ENCODE results near the gene BCAR1. TPM values are rescaled to one million over a fixed set of nuclear protein-coding genes. Genes with fewer than 3 reads are reported as not detected.

BCAR1 gene
- total and polyA plus RNA-seq, 5 donors from 2014 or later: 0.27 to 0.44 (median 0.38) TPM; not detected in 2

DNA sequence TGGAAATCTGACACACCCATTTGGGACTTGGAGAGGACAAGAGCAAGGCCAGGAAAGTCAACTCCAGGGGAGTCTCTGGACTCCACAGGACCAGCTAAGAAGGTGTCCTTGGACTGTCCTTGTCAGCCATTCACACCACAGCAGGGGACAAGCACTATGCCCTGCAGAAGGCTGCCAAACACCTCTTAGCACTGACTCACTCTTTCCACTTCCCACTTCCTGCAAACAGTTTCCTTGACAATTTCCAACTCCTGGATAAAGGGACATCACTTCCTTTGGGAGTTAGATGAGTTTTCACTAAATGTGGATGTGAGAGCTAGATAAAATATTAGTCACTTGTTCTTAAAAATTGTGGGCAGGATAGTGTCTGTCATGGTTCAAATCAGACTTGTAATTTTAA, 37.8 kb upstream of the BCAR1 start:
- H3K36me3 Mint-ChIP-seq: peaks cover 40% of the 10 kb centered on the region

DNA sequence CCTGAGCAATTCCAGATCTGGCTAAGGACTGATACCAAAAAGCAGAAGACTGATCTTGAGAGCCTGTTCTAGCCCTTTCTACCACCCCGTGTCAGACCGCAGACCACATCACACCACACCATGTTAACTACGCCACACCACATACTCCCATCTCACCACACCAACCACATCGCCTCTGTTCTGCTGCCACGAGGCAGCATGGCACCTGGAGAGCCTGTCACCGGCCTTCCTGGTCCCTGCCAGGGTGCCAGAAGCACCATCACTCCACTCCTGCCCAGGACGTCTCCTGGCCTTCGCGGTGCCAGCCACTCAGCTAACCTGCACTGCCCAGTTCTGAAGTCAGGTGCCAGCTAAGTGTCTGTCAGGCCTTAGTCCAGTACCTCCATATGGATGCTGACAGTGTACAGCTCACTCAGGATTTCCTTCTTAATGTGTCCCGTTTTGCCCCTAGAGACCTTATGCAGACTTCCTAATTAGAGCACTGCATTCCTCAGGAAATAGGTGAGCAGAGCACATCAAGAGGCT, 37.2 kb upstream of the BCAR1 start:
- Histone ChIP-seq H3K27me3 (ENCODE audit: control insufficient read depth, insufficient read depth, low read length) (no peaks in the 10 kb centered on the region), H3K4me3 (ENCODE audit: low read depth, low read length) (no peak overlapping the region), H3K4me1 (ENCODE audit: control insufficient read depth, insufficient read depth, low read length, poor library complexity, severe bottlenecking) (peaks cover 9% of the 10 kb centered on the region), H3K9me3 (ENCODE audit: control insufficient read depth in 2 of 2, low read length in 2 of 2) (no peaks in the 10 kb centered on the region), H3K36me3 (ENCODE audit: control insufficient read depth, insufficient read depth, low read length) (peaks cover 16% of the 10 kb centered on the region), H3K27ac (ENCODE audit: insufficient read depth, low read length, poor library complexity, severe bottlenecking) (no peak overlapping the region)
- ATAC-seq (ENCODE audit: low read depth in 2 of 2) (peak; percentile 55 to 71), DNase-seq (peak; percentile 13 to 74 (median 56))
- Mint-ChIP-seq H3K4me3 (peak overlapping the region in 2 of 4 donors; percentile 46 to 68), H3K4me1 (peaks cover 8 to 21% (median 10%) of the 10 kb centered on the region in 4 donors), H3K9me3 (no peaks in the 10 kb centered on the region), H3K36me3 (peaks cover 35% of the 10 kb centered on the region), H3K27ac (peak overlapping the region in 2 of 3 donors; percentile 0 to 94), H3K27me3 (peaks cover 7% of the 10 kb centered on the region)

More for the DNA sequence above, 37.8 kb upstream of the BCAR1 start:
- H3K9me3 ChIP-seq (ENCODE audit: control insufficient read depth in 2 of 2, low read length in 2 of 2): no peaks in the 10 kb centered on the region
- H3K27ac ChIP-seq (ENCODE audit: insufficient read depth, low read length, poor library complexity, severe bottlenecking): no peak overlapping the region
- Mint-ChIP-seq H3K27me3 (peaks cover 7% of the 10 kb centered on the region), H3K9me3 (no peaks in the 10 kb centered on the region), H3K4me3 (peak overlapping the region in 2 of 4 donors; percentile 46 to 68), H3K4me1 (peaks cover 8 to 21% (median 10%) of the 10 kb centered on the region in 4 donors), H3K27ac (peak overlapping the region in 1 of 3 donors; percentile 94)
- ATAC-seq (ENCODE audit: low read depth in 2 of 2) (no peak), DNase-seq (no peak)
- H3K27me3 ChIP-seq (ENCODE audit: control insufficient read depth, insufficient read depth, low read length): no peaks in the 10 kb centered on the region
- H3K36me3 ChIP-seq (ENCODE audit: control insufficient read depth, insufficient read depth, low read length): peaks cover 22% of the 10 kb centered on the region
- H3K4me3 ChIP-seq (ENCODE audit: low read depth, low read length): no peak overlapping the region
- peaks cover 9% of the 10 kb centered on the region for H3K4me1 ChIP-seq (ENCODE audit: control insufficient read depth, insufficient read depth, low read length, poor library complexity, severe bottlenecking)

DNA sequence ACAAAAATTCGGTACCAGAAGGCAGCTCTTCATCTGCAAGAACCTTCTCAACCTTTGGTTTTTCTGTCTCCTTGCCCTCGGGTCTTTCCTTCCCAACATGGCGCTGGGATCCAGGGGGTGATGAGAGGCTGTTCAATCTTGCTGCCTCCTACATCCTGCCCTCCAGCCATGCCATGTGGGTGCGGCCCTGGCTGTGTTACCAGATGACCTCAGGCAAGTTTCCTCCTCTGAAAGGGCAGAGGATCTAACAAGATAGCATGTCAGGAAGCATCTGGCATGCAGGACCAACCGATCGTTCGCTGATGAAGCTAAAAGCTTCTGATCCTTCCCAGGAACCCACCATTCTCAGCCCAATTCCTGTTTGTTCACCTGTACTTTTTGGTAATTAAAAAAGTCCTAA, 36.8 kb upstream of the BCAR1 start:
- DNase-seq: no peak
- peak overlapping the region in 2 of 3 donors; percentile 0 to 94 for H3K27ac Mint-ChIP-seq
- H3K4me3 ChIP-seq (ENCODE audit: low read depth, low read length): no peak overlapping the region

DNA sequence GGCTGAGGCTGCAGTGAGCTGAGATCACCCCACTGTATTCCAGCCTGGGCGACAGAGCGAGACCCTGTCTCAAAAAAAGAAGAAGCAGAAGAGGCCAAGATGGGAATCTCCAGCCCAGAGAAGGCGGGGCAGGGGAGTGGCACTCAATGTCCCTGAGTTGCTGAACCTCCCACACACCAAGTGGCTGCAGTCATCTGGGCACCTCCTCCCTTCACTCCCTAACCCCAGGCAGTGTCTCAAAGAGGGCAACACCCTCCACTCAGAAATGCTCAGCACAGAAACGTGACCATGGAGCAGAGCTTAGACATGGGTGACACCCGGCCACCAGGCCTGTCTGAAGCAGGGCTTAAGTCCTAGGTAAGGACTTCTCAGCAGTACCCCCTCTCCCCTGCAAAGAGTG, 36.3 kb upstream of the BCAR1 start:
- peaks cover 9% of the 10 kb centered on the region for H3K4me1 ChIP-seq (ENCODE audit: control insufficient read depth, insufficient read depth, low read length, poor library complexity, severe bottlenecking)
- Mint-ChIP-seq H3K4me3 (no peak overlapping the region), H3K36me3 (peaks cover 25% of the 10 kb centered on the region), H3K27ac (peak overlapping the region in 1 of 3 donors; percentile 32), H3K4me1 (peaks cover 8 to 21% (median 10%) of the 10 kb centered on the region in 4 donors), H3K27me3 (peaks cover 7% of the 10 kb centered on the region), H3K9me3 (no peaks in the 10 kb centered on the region)
- no peak overlapping the region for H3K27ac ChIP-seq (ENCODE audit: insufficient read depth, low read length, poor library complexity, severe bottlenecking)
- H3K4me3 ChIP-seq (ENCODE audit: low read depth, low read length): no peak overlapping the region
- no peaks in the 10 kb centered on the region for H3K27me3 ChIP-seq (ENCODE audit: control insufficient read depth, insufficient read depth, low read length)
- ATAC-seq (ENCODE audit: low read depth in 2 of 2) (no peak), DNase-seq (no peak)
- no peaks in the 10 kb centered on the region for H3K9me3 ChIP-seq (ENCODE audit: control insufficient read depth in 2 of 2, low read length in 2 of 2)
- H3K36me3 ChIP-seq (ENCODE audit: control insufficient read depth, insufficient read depth, low read length): peaks cover 7% of the 10 kb centered on the region

More for the DNA sequence above, 36.8 kb upstream of the BCAR1 start:
- peaks cover 12% of the 10 kb centered on the region for H3K36me3 ChIP-seq (ENCODE audit: control insufficient read depth, insufficient read depth, low read length)
- peaks cover 9% of the 10 kb centered on the region for H3K4me1 ChIP-seq (ENCODE audit: control insufficient read depth, insufficient read depth, low read length, poor library complexity, severe bottlenecking)
- ATAC-seq (ENCODE audit: low read depth in 2 of 2): no peak
- no peaks in the 10 kb centered on the region for H3K27me3 ChIP-seq (ENCODE audit: control insufficient read depth, insufficient read depth, low read length)
- no peak overlapping the region for H3K27ac ChIP-seq (ENCODE audit: insufficient read depth, low read length, poor library complexity, severe bottlenecking)
- H3K4me1 Mint-ChIP-seq: peaks cover 8 to 21% (median 10%) of the 10 kb centered on the region in 4 donors
- H3K36me3 Mint-ChIP-seq: peaks cover 30% of the 10 kb centered on the region
- no peaks in the 10 kb centered on the region for H3K9me3 ChIP-seq (ENCODE audit: control insufficient read depth in 2 of 2, low read length in 2 of 2)
- peak overlapping the region in 2 of 4 donors; percentile 46 to 68 for H3K4me3 Mint-ChIP-seq
- peaks cover 7% of the 10 kb centered on the region for H3K27me3 Mint-ChIP-seq
- H3K9me3 Mint-ChIP-seq: no peaks in the 10 kb centered on the region

GRCh38 chr16:75286389-75286788, 35.0 kb upstream of the BCAR1 start:
- Histone ChIP-seq H3K4me3 (ENCODE audit: low read depth, low read length) (no peak overlapping the region), H3K27me3 (ENCODE audit: control insufficient read depth, insufficient read depth, low read length) (no peaks in the 10 kb centered on the region), H3K4me1 (ENCODE audit: control insufficient read depth, insufficient read depth, low read length, poor library complexity, severe bottlenecking) (peaks cover 9% of the 10 kb centered on the region), H3K36me3 (ENCODE audit: control insufficient read depth, insufficient read depth, low read length) (no peaks in the 10 kb centered on the region), H3K9me3 (ENCODE audit: control insufficient read depth in 2 of 2, low read length in 2 of 2) (no peaks in the 10 kb centered on the region), H3K27ac (ENCODE audit: insufficient read depth, low read length, poor library complexity, severe bottlenecking) (no peak overlapping the region)
- Mint-ChIP-seq H3K36me3 (peaks cover 18% of the 10 kb centered on the region), H3K27me3 (peaks cover 12% of the 10 kb centered on the region), H3K27ac (peak overlapping the region in 1 of 3 donors; percentile 43), H3K4me3 (no peak overlapping the region), H3K9me3 (no peaks in the 10 kb centered on the region), H3K4me1 (peaks cover 8 to 21% (median 10%) of the 10 kb centered on the region in 4 donors)
- no peak for DNase-seq
- ATAC-seq (ENCODE audit: low read depth in 2 of 2): no peak

DNA sequence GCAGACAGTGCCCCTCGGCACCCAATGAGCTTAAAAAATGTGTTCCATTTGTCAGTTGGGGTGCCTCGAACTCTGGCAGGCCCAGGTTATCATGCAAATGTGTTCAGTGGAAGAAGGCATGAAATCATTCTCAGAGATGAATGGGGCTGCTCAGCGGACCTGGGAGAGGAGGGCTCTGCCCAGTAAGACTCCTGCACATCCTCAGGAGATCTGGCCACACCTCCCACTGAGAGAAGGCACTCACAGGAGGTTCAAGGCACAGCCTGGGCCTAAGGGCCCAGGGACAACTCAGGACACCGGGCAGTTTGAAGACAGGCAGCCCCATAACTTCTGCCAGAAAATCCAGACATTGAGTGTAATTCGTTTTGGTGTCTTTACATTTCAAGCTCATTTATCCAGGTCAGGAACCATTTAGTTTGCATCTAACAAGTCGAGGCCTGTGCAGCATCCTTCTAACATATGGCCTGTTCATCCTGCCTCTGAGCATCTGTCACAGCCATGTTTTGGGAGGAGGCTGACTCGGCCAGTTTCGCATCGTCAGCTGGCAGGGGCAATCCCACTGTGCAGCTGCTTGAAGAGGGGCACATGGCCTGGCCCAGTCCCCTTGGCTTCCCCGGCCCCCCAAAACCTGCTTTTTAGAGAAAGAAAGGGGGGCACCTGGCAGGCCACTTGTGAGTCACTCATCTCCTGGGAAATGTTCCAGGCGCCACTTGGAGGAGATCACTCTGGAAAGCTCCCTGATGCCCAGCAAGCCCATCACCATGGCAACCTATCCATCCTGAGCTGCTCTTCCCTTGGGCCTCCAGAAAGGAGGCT, 31.2 kb upstream of the BCAR1 start:
- Mint-ChIP-seq H3K27me3 (peaks cover 21% of the 10 kb centered on the region), H3K9me3 (peaks cover 0 to 1% (median 0%) of the 10 kb centered on the region in 7 donors), H3K4me3 (peak overlapping the region in 1 of 4 donors; percentile 24), H3K4me1 (peaks cover 0 to 4% (median 0%) of the 10 kb centered on the region in 4 donors), H3K36me3 (peaks cover 8% of the 10 kb centered on the region), H3K27ac (no peak overlapping the region)
- H3K36me3 ChIP-seq (ENCODE audit: control insufficient read depth, insufficient read depth, low read length): no peaks in the 10 kb centered on the region
- H3K27me3 ChIP-seq (ENCODE audit: control insufficient read depth, insufficient read depth, low read length): no peaks in the 10 kb centered on the region
- no peak overlapping the region for H3K27ac ChIP-seq (ENCODE audit: insufficient read depth, low read length, poor library complexity, severe bottlenecking)
- DNase-seq (no peak), ATAC-seq (ENCODE audit: low read depth in 2 of 2) (no peak)
- no peak overlapping the region for H3K4me3 ChIP-seq (ENCODE audit: low read depth, low read length)
- H3K9me3 ChIP-seq (ENCODE audit: control insufficient read depth in 2 of 2, low read length in 2 of 2): no peaks in the 10 kb centered on the region
- H3K4me1 ChIP-seq (ENCODE audit: control insufficient read depth, insufficient read depth, low read length, poor library complexity, severe bottlenecking): no peaks in the 10 kb centered on the region

DNA sequence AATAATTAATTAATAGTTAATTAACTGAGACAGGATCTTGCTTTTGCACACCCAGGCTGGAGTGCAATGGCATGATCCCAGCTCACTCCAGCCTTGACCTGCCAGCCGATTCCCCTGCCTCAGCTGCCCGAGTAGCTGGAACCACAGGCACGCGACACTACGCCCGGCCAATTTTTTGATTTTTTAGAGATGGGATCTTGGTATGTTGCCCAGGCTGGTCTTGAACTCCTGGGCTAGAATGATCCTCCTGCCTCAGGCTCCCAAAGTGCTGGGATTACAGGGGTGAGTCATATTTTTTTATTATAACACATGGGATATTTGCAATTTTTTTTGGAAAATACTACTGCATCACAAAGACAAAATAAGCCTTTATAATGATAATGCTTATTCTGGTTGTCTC, 30.4 kb upstream of the BCAR1 start:
- Histone ChIP-seq H3K9me3 (ENCODE audit: control insufficient read depth in 2 of 2, low read length in 2 of 2) (no peaks in the 10 kb centered on the region), H3K4me3 (ENCODE audit: low read depth, low read length) (no peak overlapping the region), H3K27me3 (ENCODE audit: control insufficient read depth, insufficient read depth, low read length) (no peaks in the 10 kb centered on the region), H3K27ac (ENCODE audit: insufficient read depth, low read length, poor library complexity, severe bottlenecking) (no peak overlapping the region), H3K4me1 (ENCODE audit: control insufficient read depth, insufficient read depth, low read length, poor library complexity, severe bottlenecking) (no peaks in the 10 kb centered on the region), H3K36me3 (ENCODE audit: control insufficient read depth, insufficient read depth, low read length) (no peaks in the 10 kb centered on the region)
- Mint-ChIP-seq H3K36me3 (peaks cover 8% of the 10 kb centered on the region), H3K9me3 (peaks cover 0 to 2% (median 0%) of the 10 kb centered on the region in 7 donors), H3K4me3 (no peak overlapping the region), H3K27me3 (peaks cover 17% of the 10 kb centered on the region), H3K27ac (no peak overlapping the region), H3K4me1 (no peaks in the 10 kb centered on the region)
- ATAC-seq (ENCODE audit: low read depth in 2 of 2): no peak
- no peak for DNase-seq
